ENCODE measurements around the gene FCN2.

DNA sequence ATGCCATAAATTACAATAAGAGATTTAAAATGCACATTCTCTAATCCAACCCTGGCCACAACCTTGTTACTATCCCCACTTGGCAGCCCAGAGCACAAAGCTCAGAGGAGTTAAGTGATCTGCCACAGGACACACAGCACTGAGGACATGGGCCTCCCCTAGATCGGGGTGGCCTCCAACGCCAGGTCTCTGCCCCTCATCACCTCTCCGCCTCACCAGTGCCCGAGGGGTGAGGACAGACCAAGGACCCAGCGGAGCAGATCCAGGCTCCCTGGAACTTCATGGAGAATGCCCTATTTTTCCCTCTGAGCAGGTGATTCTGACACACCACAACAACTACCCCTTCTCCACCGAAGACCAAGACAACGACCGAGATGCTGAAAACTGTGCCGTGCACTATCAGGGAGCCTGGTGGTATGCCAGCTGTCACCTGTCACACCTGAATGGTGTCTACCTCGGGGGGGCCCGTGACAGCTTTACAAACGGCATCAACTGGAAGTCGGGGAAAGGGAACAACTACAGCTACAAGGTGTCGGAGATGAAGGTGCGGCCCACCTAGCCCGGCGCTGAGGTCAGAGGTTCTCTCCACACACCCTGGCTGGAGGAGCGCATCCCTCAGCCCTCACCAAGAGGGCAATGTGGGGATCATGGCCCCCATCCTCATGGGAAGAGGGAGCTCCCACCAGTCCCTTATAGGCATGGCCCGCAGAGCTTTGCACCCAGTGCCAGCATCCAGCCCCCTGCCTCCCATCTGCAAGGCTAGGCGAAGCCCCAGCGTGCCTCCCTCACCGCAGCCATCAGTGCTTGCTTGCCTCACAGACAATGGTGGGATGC lies 12.5 kb upstream of the FCN2 start:
- TF ChIP-seq NR2F2 (IDR thresholded peaks at IDR 0.05), result no peak
- no peak for TF ChIP-seq FOXA2 (IDR thresholded peaks at IDR 0.05)
- no peak for TF ChIP-seq CTCF (IDR thresholded peaks at IDR 0.05; ENCODE audit: low read depth, low read length, missing input control)
- TF ChIP-seq JUND (IDR thresholded peaks at IDR 0.05), result no peak
- TF ChIP-seq SP1 (IDR thresholded peaks at IDR 0.05), result no peak
- TF ChIP-seq, protein P1, sequence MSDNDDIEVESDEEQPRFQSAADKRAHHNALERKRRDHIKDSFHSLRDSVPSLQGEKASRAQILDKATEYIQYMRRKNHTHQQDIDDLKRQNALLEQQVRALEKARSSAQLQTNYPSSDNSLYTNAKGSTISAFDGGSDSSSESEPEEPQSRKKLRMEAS (IDR thresholded peaks at IDR 0.05), result no peak
- TF ChIP-seq TAF1 (conservative IDR thresholded peaks at IDR 0.05), result no peak
- no peak for TF ChIP-seq YY1 (IDR thresholded peaks at IDR 0.05)
- no peak for TF ChIP-seq REST (IDR thresholded peaks at IDR 0.05)
- TF ChIP-seq FOXA1 (IDR thresholded peaks at IDR 0.05), result no peak
- TF ChIP-seq GABPA (IDR thresholded peaks at IDR 0.05 in 1 of 2, conservative IDR thresholded peaks at IDR 0.05 in 1 of 2), result no peak
- TF ChIP-seq RAD21 (IDR thresholded peaks at IDR 0.05), result no peak

All from liver (tissue), 3 donors.